Kidney epithelial cell (primary cell): ENCODE data around the gene CSNK1D. TPM values are rescaled to one million over a fixed set of nuclear protein-coding genes. Genes with fewer than 3 reads are reported as not detected.

Source experiments
- DNase-seq: peaks from one replicate; pipeline ENCODE4 v3.0.0-alpha.2; 2010; ENCODE audit warnings: low read depth
- H3K27me3 ChIP-seq: 2 replicates; pipeline ENCODE4 v1.6.0; 2011; ENCODE audit warnings: low read length; ENCODE audit not compliant: control insufficient read depth, insufficient read depth
- H3K36me3 ChIP-seq: 2 replicates; pipeline ENCODE4 v1.5.1; 2011; ENCODE audit warnings: low read length; ENCODE audit not compliant: control insufficient read depth, insufficient read depth
- H3K4me3 ChIP-seq: 2 replicates; pipeline ENCODE4 v1.5.1; 2011; ENCODE audit warnings: low read depth, mild to moderate bottlenecking, control low read depth, low read length
- total RNA-seq: library from RNA; depleted of rRNA; stranded (reverse); fragments of >200 nt; gene quantifications from 2 replicates; pipeline ENCODE4 v1.2.3, GENCODE V29; 2015
- TF ChIP-seq, protein P1 (sequence below): IDR thresholded peaks from 2 replicates; pipeline ENCODE4 v1.5.1; 2011; ENCODE audit warnings: mild to moderate bottlenecking, moderate library complexity, low read length, control low read depth, inconsistent platforms; ENCODE audit not compliant: insufficient read depth, poor library complexity, severe bottlenecking

CSNK1D gene
- total RNA-seq, 1 donor from 2014 or later = 61.7 TPM

DNA sequence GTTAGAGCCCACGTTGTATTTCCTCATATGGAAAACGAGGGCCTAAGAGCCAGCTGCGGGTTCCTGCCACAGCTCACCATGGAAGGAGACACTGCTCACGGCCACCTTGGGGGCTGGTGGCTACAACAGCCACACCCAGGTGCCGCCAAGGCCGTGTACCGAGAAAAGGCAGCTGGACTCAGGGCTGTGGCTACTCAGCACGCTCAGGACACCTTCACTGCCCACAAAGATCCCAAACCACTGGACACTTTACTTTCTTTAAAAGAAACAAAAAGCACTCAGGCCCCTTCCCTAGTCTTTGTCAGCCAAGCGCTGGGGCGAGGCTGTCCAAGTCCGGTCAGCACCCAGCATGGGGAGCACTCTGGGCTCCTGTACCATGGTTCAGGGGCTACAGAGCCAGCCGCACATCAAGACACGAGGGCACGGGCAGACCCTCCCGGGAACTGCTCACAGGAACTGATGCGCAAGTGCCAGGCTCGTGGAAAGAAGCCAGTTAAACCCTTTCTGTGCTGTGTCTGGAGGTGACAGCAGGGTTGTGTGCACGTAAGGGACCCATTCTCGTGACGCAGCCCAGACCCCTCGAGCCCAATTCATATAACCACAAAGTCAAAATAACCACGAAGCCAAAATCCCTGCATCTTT is 26.2 kb downstream of the CSNK1D start:
- Histone ChIP-seq H3K27me3 (no peaks in the 10 kb centered on the region), H3K4me3 (no peak overlapping the region), H3K36me3 (peaks cover 12% of the 10 kb centered on the region)
- DNase-seq = no peak
- TF ChIP-seq, protein P1, sequence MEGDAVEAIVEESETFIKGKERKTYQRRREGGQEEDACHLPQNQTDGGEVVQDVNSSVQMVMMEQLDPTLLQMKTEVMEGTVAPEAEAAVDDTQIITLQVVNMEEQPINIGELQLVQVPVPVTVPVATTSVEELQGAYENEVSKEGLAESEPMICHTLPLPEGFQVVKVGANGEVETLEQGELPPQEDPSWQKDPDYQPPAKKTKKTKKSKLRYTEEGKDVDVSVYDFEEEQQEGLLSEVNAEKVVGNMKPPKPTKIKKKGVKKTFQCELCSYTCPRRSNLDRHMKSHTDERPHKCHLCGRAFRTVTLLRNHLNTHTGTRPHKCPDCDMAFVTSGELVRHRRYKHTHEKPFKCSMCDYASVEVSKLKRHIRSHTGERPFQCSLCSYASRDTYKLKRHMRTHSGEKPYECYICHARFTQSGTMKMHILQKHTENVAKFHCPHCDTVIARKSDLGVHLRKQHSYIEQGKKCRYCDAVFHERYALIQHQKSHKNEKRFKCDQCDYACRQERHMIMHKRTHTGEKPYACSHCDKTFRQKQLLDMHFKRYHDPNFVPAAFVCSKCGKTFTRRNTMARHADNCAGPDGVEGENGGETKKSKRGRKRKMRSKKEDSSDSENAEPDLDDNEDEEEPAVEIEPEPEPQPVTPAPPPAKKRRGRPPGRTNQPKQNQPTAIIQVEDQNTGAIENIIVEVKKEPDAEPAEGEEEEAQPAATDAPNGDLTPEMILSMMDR = no peak

DNA sequence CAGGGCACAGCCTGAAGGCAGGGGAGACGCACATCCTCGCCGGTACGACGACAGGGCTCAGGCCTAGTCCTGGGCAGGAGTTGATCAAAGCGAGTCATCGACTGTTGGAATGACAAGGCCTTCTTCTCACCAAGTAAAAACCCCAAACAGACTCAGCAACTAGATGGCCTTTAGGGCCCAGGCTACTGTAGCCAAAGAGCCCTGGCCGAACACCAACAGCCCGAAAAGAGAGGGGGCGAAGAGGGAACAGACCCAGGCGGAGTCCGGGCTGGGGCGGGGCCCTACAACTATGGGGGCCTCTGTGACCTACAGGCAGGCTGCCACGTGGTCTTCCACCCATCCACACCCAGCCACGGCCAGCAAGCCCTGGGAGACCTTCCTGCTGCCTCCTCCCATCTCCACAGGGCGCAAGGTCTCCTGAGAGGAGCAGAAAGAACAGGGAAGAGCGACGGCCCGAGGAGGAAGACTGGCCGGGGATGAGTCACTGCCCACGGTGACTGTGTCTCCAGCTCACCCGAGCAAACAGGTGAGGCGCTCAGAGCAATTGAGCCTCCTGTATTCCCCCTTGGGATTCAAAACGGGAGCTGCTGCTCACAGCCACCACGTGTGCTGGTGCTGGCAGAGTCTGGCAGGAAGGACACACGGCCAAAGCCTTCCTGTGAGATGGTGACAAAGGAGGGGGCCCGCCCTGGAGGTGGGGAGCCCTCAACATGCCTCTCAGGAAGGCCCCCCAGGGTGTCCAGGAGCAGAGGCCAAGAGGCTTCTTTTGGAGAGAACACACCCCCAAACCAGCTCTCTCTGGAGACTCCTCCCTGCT is 26.9 kb downstream of the CSNK1D start:
- Histone ChIP-seq H3K27me3 (no peaks in the 10 kb centered on the region), H3K36me3 (peaks cover 11% of the 10 kb centered on the region), H3K4me3 (no peak overlapping the region)
- TF ChIP-seq, protein P1 = no peak
- no peak for DNase-seq

- Histone ChIP-seq H3K36me3 (peaks cover 11% of the 10 kb centered on the region), H3K27me3 (no peaks in the 10 kb centered on the region), H3K4me3 (no peak overlapping the region)
- TF ChIP-seq, protein P1 = no peak
- no peak for DNase-seq
Measured at GRCh38 chr17:82246040-82246364, 27.5 kb downstream of the CSNK1D start.

DNA sequence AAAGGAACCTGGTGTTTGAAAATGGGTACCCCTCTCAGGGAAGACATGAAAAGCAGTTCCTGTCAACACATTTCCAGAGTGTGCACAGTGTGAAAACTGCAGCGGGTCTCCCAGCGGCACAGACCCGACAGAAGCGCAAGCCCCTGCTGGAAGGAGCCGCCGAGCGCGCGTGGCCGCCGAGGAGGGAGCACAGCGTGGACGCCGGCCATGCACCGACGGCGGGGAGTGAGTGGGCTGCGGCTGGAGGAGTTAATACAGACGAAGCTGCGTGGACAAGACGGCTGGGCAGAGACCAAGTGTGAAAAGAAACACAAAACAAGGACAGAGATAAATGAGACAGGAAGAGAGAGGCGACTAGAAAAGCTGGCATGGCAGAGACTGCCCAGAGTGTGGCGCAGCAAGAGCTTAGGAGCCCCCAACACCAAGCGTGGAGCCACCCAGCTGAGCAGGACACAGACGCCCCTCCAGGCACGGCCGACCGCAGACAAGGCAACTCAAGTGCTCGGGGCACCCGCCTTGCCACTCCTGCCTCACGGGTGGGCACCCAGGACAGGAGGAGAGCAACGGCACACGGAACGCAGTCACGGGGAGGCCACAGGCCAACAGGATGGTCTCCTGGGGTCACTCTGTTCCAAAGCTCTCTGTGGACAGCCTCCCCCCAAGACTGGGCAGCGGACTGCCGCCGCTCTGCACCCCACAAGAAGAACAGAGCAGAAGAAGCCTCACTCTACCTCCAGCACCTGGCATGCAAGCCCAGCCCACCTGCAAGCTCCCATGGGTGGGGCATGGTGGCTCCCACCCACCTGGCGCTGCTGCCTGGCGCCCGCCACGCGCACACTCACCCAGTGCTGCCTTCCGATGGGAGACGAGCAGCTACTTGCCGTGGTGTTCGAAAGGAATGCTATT is 28.1 kb downstream of the CSNK1D start:
- H3K27me3 ChIP-seq = no peaks in the 10 kb centered on the region
- peaks cover 11% of the 10 kb centered on the region for H3K36me3 ChIP-seq
- DNase-seq = no peak
- H3K4me3 ChIP-seq = no peak overlapping the region
- TF ChIP-seq, protein P1 = no peak

- Histone ChIP-seq H3K36me3 (peaks cover 13% of the 10 kb centered on the region), H3K27me3 (no peaks in the 10 kb centered on the region), H3K4me3 (no peak overlapping the region)
- no peak for DNase-seq
- TF ChIP-seq, protein P1 = peak; percentile 56
Measured at GRCh38 chr17:82244413-82245133, 28.9 kb downstream of the CSNK1D start.
